Measurements from ENCODE around the gene SLC5A6. TPM values are rescaled to one million over a fixed set of nuclear protein-coding genes. Genes with fewer than 3 reads are reported as not detected.

The SLC5A6 gene
- total and polyA plus RNA-seq, 2 of the 8 experiments (the other 6 are each of a cell fraction or from before 2014, with no cell fraction given), result 118 to 183 TPM

- Histone ChIP-seq H3K36me3 (ENCODE audit: control insufficient read depth in 2 of 4, insufficient read depth in 4 of 4, low read length in 3 of 4) (peaks cover 59 to 91% (median 82%) of the 10 kb centered on the region in 4 experiments), H2BK12ac (ENCODE audit: low read depth, low read length) (no peak overlapping the region), H3K56ac (replicated peaks; ENCODE audit: insufficient read length, low read depth, low read length) (no peak overlapping the region), H3K79me2 (ENCODE audit: control insufficient read depth in 1 of 2, insufficient read depth in 2 of 2, low read length in 2 of 2) (peaks cover 0 to 4% of the 10 kb centered on the region in 2 experiments; a peak in 1 of 4 replicates), H3K4me3 (ENCODE audit: extremely low read depth in 1 of 4, insufficient read depth in 2 of 4, low read depth in 3 of 4, low read length in 4 of 4) (no peak overlapping the region), H3K9me3 (ENCODE audit: insufficient read depth in 2 of 2, low read depth in 1 of 2, low read length in 1 of 2) (no peaks in the 10 kb centered on the region), H3K4ac (replicated peaks; ENCODE audit: insufficient read length, low read depth, low read length) (no peak overlapping the region), H3K27me3 (replicated peaks in 1 of 4; ENCODE audit: control insufficient read depth in 3 of 4, extremely low read depth in 1 of 4, insufficient read depth in 3 of 4, low read length in 3 of 4) (no peaks in the 10 kb centered on the region), H3K4me2 (ENCODE audit: insufficient read depth in 1 of 2, low read depth in 2 of 2, low read length in 2 of 2) (no peak overlapping the region), H3K18ac (ENCODE audit: extremely low read depth, low read length) (no peak overlapping the region), H3K27ac (ENCODE audit: low read depth, low read length) (no peak overlapping the region), H3K4me1 (replicated peaks in 1 of 4; ENCODE audit: control insufficient read depth in 3 of 4, insufficient read depth in 4 of 4, low read length in 3 of 4) (no peaks in the 10 kb centered on the region; a peak in 1 of 7 replicates), H4K20me1 (replicated peaks in 1 of 2; ENCODE audit: control insufficient read depth in 1 of 2, insufficient read depth in 2 of 2, low read length in 2 of 2) (peaks cover 0 to 23% of the 10 kb centered on the region in 2 experiments), H3K23me2 (ENCODE audit: low read depth, low read length) (no peaks in the 10 kb centered on the region), H4K91ac (replicated peaks; ENCODE audit: insufficient read length, low read length) (no peak overlapping the region), H3K23ac (ENCODE audit: insufficient read length) (no peak overlapping the region), H4K8ac (ENCODE audit: extremely low read depth, insufficient read depth, low read length) (no peak overlapping the region), H3K9ac (replicated peaks in 1 of 4; ENCODE audit: extremely low read depth in 1 of 4, low read depth in 3 of 4, low read length in 3 of 4) (no peak overlapping the region), H2BK5ac (ENCODE audit: low read depth, low read length) (no peak overlapping the region), H2BK120ac (replicated peaks; ENCODE audit: low read depth, low read length) (no peak overlapping the region), H3K79me1 (ENCODE audit: low read depth, low read length) (no peaks in the 10 kb centered on the region), H3K14ac (ENCODE audit: insufficient read length) (no peak overlapping the region), H2AK5ac (ENCODE audit: low read depth, low read length) (no peak overlapping the region), H2BK20ac (ENCODE audit: low read length) (no peak overlapping the region), H4K5ac (ENCODE audit: insufficient read length, low read depth, low read length) (no peak overlapping the region), H2AFZ (ENCODE audit: low read length) (no peak overlapping the region), H2BK15ac (ENCODE audit: low read length) (no peak overlapping the region)
- ChIA-PET POLR2A (ENCODE audit: partially characterized antibody) (interaction anchor here (1.3 to 2.1 kb wide), 3 partner anchors 13 to 37 kb away, joined by 3 to 7 read pairs (median 5); partner anchors contain the start of gene CAD), CTCF (ENCODE audit: partially characterized antibody) (interaction anchor here (0.8 to 1.1 kb wide), 2 partner anchors 15 to 98 kb away, joined by 3 read pairs; no protein-coding TSS in a partner anchor)
- TF ChIP-seq MAX (IDR thresholded peaks at IDR 0.05) (no peak), GTF2F1 (IDR thresholded peaks at IDR 0.05; ENCODE audit: borderline replicate concordance, low read depth, low read length) (no peak), KDM1A (IDR thresholded peaks at IDR 0.05; ENCODE audit: borderline replicate concordance, low read length) (no peak), TAF1 (IDR thresholded peaks at IDR 0.05; ENCODE audit: low read depth, low read length) (no peak), RNF2 (IDR thresholded peaks at IDR 0.05; ENCODE audit: borderline replicate concordance, low read depth, low read length, missing control alignments, poor library complexity, severe bottlenecking) (no peak), SAP30 (IDR thresholded peaks at IDR 0.05; ENCODE audit: insufficient read depth, insufficient replicate concordance, low read length) (no peak), USF2 (IDR thresholded peaks at IDR 0.05; ENCODE audit: low read length) (no peak), POLR2AphosphoS5 (IDR thresholded peaks at IDR 0.05; ENCODE audit: low read depth, low read length) (no peak), CREB1 (IDR thresholded peaks at IDR 0.05) (no peak)
- DNase-seq (ENCODE audit: low read depth in 1 of 2, low spot score in 2 of 2) (no peak), FAIRE-seq (no peak)
- 96% methylated on average over 8 of the region's 8 CpGs; no CpG with 5 or more reads in 1 of the 2 experiments for WGBS, 2 experiments (ENCODE audit: extremely low coverage in 1 of 2, insufficient coverage in 1 of 2, insufficient read length in 1 of 2, insufficient replicate concordance in 2 of 2, low coverage in 1 of 2, low lambda C conversion rate in 2 of 2, missing lambda C conversion rate in 1 of 2)
Observed at GRCh38 chr2:27204566-27204965, 7.5 kb downstream of the SLC5A6 start.
